Endothelial cell of umbilical vein (primary cell): Measurements from ENCODE around the gene BICRA.

Source experiments
- EZH2 ChIP-seq: IDR thresholded peaks from 2 replicates; pipeline ENCODE4 v1.6.1; 2012; ENCODE audit warnings: borderline replicate concordance, low read depth, mild to moderate bottlenecking, moderate library complexity, low read length, inconsistent platforms; ENCODE audit not compliant: severe bottlenecking
- FOS ChIP-seq: IDR thresholded peaks from 2 replicates; pipeline ENCODE4 v1.6.1; 2011; ENCODE audit warnings: mild to moderate bottlenecking, low read length, moderate library complexity, borderline replicate concordance; ENCODE audit not compliant: insufficient read depth
- JUN ChIP-seq: IDR thresholded peaks from 2 replicates; pipeline ENCODE4 v1.6.1; 2011; ENCODE audit warnings: borderline replicate concordance, low read depth; ENCODE audit not compliant: insufficient read length, insufficient read depth
- POLR2A ChIP-seq: IDR thresholded peaks from 2 replicates; pipeline ENCODE4 v1.6.1; 2012; ENCODE audit warnings: low read depth, mild to moderate bottlenecking, control low read depth, low read length
- POLR2AphosphoS5 ChIP-seq: IDR thresholded peaks from 2 replicates; pipeline ENCODE4 v1.6.1; 2012; ENCODE audit warnings: low read depth, mild to moderate bottlenecking, control low read depth, low read length, moderate library complexity; ENCODE audit not compliant: insufficient read depth
- TF ChIP-seq, protein P1 (sequence below), 2 donors: IDR thresholded peaks; 1 replicate in 1 of 2; 2 replicates in 1 of 2; pipeline ENCODE4 v1.5.1; 2011; ENCODE audit warnings: low read length in 2 of 2, mild to moderate bottlenecking in 2 of 2, moderate library complexity in 2 of 2, control low read depth in 1 of 2, inconsistent platforms in 1 of 2, low read depth in 1 of 2; ENCODE audit not compliant: insufficient read depth in 1 of 2; ENCODE audit errors: extremely low read depth in 1 of 2
- TF ChIP-seq, protein P2 (sequence below): IDR thresholded peaks from 2 replicates; pipeline ENCODE4 v1.6.1; 2011; ENCODE audit not compliant: insufficient read depth, insufficient read length

DNA sequence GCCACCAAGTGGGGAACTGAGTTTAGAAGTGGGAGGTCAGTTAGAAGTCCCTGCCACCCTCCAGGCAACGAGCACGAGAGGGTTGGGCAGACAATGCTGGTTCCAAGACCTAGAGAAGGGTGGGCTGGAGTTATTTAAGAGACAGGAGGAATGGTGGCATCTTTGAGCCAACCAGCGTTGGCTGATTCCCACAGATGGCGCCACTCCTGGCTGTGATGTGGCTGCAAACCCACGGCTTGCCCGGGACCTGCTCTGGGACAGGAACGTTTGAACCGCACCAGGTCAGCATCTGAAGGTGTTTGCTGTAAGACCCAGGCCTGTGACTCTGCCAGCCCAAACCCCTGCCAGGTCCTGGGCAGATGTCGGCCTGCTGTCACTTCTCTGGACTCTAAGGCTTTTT is 42.8 kb downstream of the BICRA start:
- no peak for TF ChIP-seq POLR2A
- TF ChIP-seq, protein P1, sequence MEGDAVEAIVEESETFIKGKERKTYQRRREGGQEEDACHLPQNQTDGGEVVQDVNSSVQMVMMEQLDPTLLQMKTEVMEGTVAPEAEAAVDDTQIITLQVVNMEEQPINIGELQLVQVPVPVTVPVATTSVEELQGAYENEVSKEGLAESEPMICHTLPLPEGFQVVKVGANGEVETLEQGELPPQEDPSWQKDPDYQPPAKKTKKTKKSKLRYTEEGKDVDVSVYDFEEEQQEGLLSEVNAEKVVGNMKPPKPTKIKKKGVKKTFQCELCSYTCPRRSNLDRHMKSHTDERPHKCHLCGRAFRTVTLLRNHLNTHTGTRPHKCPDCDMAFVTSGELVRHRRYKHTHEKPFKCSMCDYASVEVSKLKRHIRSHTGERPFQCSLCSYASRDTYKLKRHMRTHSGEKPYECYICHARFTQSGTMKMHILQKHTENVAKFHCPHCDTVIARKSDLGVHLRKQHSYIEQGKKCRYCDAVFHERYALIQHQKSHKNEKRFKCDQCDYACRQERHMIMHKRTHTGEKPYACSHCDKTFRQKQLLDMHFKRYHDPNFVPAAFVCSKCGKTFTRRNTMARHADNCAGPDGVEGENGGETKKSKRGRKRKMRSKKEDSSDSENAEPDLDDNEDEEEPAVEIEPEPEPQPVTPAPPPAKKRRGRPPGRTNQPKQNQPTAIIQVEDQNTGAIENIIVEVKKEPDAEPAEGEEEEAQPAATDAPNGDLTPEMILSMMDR (IDR thresholded peaks at IDR 0.05; ENCODE audit: extremely low read depth in 1 of 2, insufficient read depth in 1 of 2, low read depth in 1 of 2, low read length in 2 of 2) = no peak
- TF ChIP-seq FOS = no peak
- TF ChIP-seq POLR2AphosphoS5 = no peak
- TF ChIP-seq EZH2 = no peak
- no peak for TF ChIP-seq JUN
- TF ChIP-seq, protein P2, sequence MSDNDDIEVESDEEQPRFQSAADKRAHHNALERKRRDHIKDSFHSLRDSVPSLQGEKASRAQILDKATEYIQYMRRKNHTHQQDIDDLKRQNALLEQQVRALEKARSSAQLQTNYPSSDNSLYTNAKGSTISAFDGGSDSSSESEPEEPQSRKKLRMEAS = no peak
